Body of pancreas (tissue), 4 donors: Measurements from ENCODE around the gene GPS1. TPM values are rescaled to one million over a fixed set of nuclear protein-coding genes. Genes with fewer than 3 reads are reported as not detected.

Experiments
- ATAC-seq: fragments of 150-250 bp; one replicate; pipeline ENCODE4 v1.9.1; 2016
- DNase-seq, 4 donors: peaks; one replicate each; pipeline ENCODE4 v3.0.0-alpha.2; 2019
- H3K27ac ChIP-seq, 4 donors: fragments of 200-600 bp; sonication (generic); 1 replicate in 3 of 4; 2 replicates in 1 of 4; pipeline versions ENCODE4 v1.5.1 to v1.6.1; 2016 to 2019; ENCODE audit warnings: mild to moderate bottlenecking in 1 of 4, mixed read lengths in 1 of 4, moderate library complexity in 1 of 4
- H3K27me3 ChIP-seq, 2 donors: fragments of 200-600 bp; sonication (generic); one replicate each; pipeline ENCODE4 v1.6.0; 2016; ENCODE audit warnings: mild to moderate bottlenecking in 1 of 2
- H3K36me3 ChIP-seq, 2 donors: fragments of 200-600 bp; sonication (generic); replicated peaks in 1 of 2; 2 replicates each; pipeline ENCODE4 v1.5.1; 2016; ENCODE audit warnings: low read depth in 2 of 2; ENCODE audit not compliant: insufficient read depth in 1 of 2
- H3K4me1 ChIP-seq: fragments of 200-600 bp; sonication (generic); one replicate; pipeline ENCODE4 v1.6.0; 2016
- H3K4me3 ChIP-seq, 2 donors: fragments of 200-600 bp; sonication (generic); 1 replicate in 1 of 2; 2 replicates in 1 of 2; pipeline ENCODE4 v1.5.1; 2016 to 2019
- H3K9me3 ChIP-seq, 3 donors: fragments of 200-600 bp; sonication (generic); 1 replicate in 2 of 3; 2 replicates in 1 of 3; pipeline ENCODE4 v1.5.1; 2016
- CTCF ChIP-seq, 7 experiments: fragments of 450-650 bp in 4 of 7; fragments of 200-600 bp in 3 of 7; sonication (generic) in 3 of 7; IDR thresholded peaks; one replicate each; pipeline ENCODE4 v1.5.1; 2016 to 2019; ENCODE audit warnings: antibody characterized with exemption in 7 of 7
- POLR2A ChIP-seq, 3 donors: fragments of 450-650 bp; IDR thresholded peaks; one replicate each; pipeline ENCODE4 v1.6.1; 2016; ENCODE audit warnings: antibody characterized with exemption in 3 of 3, mild to moderate bottlenecking in 2 of 3
- WGBS, 2 donors: methylation state at CpG; one replicate each; pipeline ENCODE4 v1.1.5; 2017; 5-methylcytosine and 5-hydroxymethylcytosine counted together
- intact Hi-C: fragments of 100-400 bp; cut with DNase I; formaldehyde crosslinking; loops from one replicate; pipeline ENCODE4 v1.15.1; 2023
- total RNA-seq, 2 donors: library from RNA; depleted of rRNA; stranded (reverse); fragments of >200 nt; gene quantifications; one replicate each; pipeline ENCODE4 v1.1.0, GENCODE V29; 2016

GPS1 gene
- total RNA-seq, 2 donors from 2014 or later = 63.0 to 86.4 TPM

- no peak for DNase-seq
- intact Hi-C loops = no loop called here
- 1% methylated on average over 25 of the region's 96 CpGs; no CpG with 5 or more reads in 1 of the 2 donors for WGBS, 2 donors
Observed at GRCh38 chr17:82031303-82031884, 20.3 kb upstream of the GPS1 start, which contains the start of gene RAC3. TSS of gene RAC3 (plus strand) at chr17:82031678. CDS start at chr17:82031762, 84 bp downstream.

GRCh38 chr17:82031885-82032627 is 19.6 kb upstream of the GPS1 start:
- ATAC-seq (peak; percentile 47), DNase-seq (peak; percentile 53 to 75 (median 58))
- intact Hi-C loops = no loop called here
- no peak overlapping the region for H3K4me3 ChIP-seq
- H3K27me3 ChIP-seq = no peaks in the 10 kb centered on the region
- peaks cover 36% of the 10 kb centered on the region for H3K4me1 ChIP-seq
- 19 to 53% methylated on average over 3 to 37 of the region's 59 CpGs for WGBS, 2 donors
- H3K27ac ChIP-seq = no peak overlapping the region
- H3K9me3 ChIP-seq = no peaks in the 10 kb centered on the region
- H3K36me3 ChIP-seq = no peaks in the 10 kb centered on the region
- TF ChIP-seq CTCF (IDR thresholded peaks at IDR 0.05) (no peak), POLR2A (IDR thresholded peaks at IDR 0.05) (no peak)

More at GRCh38 chr17:82031303-82031884, 20.3 kb upstream of the GPS1 start, which contains the start of gene RAC3:
- H3K36me3 ChIP-seq = no peaks in the 10 kb centered on the region
- H3K27me3 ChIP-seq = no peaks in the 10 kb centered on the region
- peak within 1 kb of the TSS in 1 of 4 donors; percentile 31 for H3K27ac ChIP-seq
- ATAC-seq = peak; percentile 46
- H3K9me3 ChIP-seq = no peaks in the 10 kb centered on the region
- H3K4me1 ChIP-seq = peaks cover 30% of the 10 kb centered on the region
- peak within 1 kb of the TSS in 1 of 2 donors; percentile 18 for H3K4me3 ChIP-seq
- no peak for TF ChIP-seq CTCF (IDR thresholded peaks at IDR 0.05)
- no peak for TF ChIP-seq POLR2A (IDR thresholded peaks at IDR 0.05)

GRCh38 chr17:82033359-82034085 is 18.2 kb upstream of the GPS1 start:
- Histone ChIP-seq H3K9me3 (no peaks in the 10 kb centered on the region), H3K4me1 (peaks cover 42% of the 10 kb centered on the region), H3K4me3 (no peak overlapping the region), H3K27me3 (no peaks in the 10 kb centered on the region), H3K36me3 (no peaks in the 10 kb centered on the region), H3K27ac (no peak overlapping the region)
- no peak for ATAC-seq
- intact Hi-C loops = no loop called here
- no peak for TF ChIP-seq CTCF (IDR thresholded peaks at IDR 0.05)
- TF ChIP-seq POLR2A (IDR thresholded peaks at IDR 0.05) = no peak
- 86 to 92% methylated on average over 23 to 30 of the region's 38 CpGs for WGBS, 2 donors
- no peak for DNase-seq

GRCh38 chr17:82034371-82035011 is 17.2 kb upstream of the GPS1 start:
- WGBS, 2 donors = 88 to 89% methylated on average over 19 to 23 of the region's 23 CpGs
- TF ChIP-seq POLR2A (IDR thresholded peaks at IDR 0.05) = no peak
- no peak for TF ChIP-seq CTCF (IDR thresholded peaks at IDR 0.05)
- Histone ChIP-seq H3K4me1 (peaks cover 44% of the 10 kb centered on the region), H3K36me3 (no peaks in the 10 kb centered on the region), H3K27ac (no peak overlapping the region), H3K9me3 (no peaks in the 10 kb centered on the region), H3K27me3 (no peaks in the 10 kb centered on the region), H3K4me3 (no peak overlapping the region)
- ATAC-seq (no peak), DNase-seq (no peak)
- intact Hi-C loops = no loop called here
